Activated naive CD4-positive, alpha-beta T cell treated with anti-CD3 and anti-CD28 coated beads, Interleukin-2, amount 50 U/mL, for 72 hours (primary cell): ENCODE results near the gene OR14C36. TPM values are rescaled to one million over a fixed set of nuclear protein-coding genes. Genes with fewer than 3 reads are reported as not detected.
"Not testable (repeated sequence)": the region's sequence is repeated elsewhere in the genome, so short reads cannot be mapped to it uniquely, and the experiment has no call there.

Experiments used
- ATAC-seq, 2 donors: fragments of 150-1000 bp; cut with Tn5 transposase; 2 replicates each; pipeline ENCODE4 v1.10.0; 2021; ENCODE audit warnings: mild to moderate bottlenecking in 2 of 2, moderate library complexity in 2 of 2
- DNase-seq, 2 donors: peaks; one replicate each; pipeline ENCODE4 v3.0.0; 2021 to 2022; ENCODE audit warnings: low spot score in 2 of 2
- H3K27ac Mint-ChIP-seq, 2 donors: one replicate each; pipeline ENCODE4 v1.8.0; 2022; ENCODE audit warnings: mild to moderate bottlenecking in 2 of 2, mixed read lengths in 2 of 2
- H3K36me3 Mint-ChIP-seq, 2 donors: one replicate each; pipeline ENCODE4 v1.8.0; 2022; ENCODE audit warnings: mixed read lengths in 2 of 2
- H3K9me3 Mint-ChIP-seq, 2 donors: one replicate each; pipeline ENCODE4 v1.8.0; 2022; ENCODE audit warnings: mixed read lengths in 2 of 2
- total RNA-seq, 2 donors: library from RNA; stranded (reverse); gene quantifications; one replicate each; pipeline ENCODE4 v1.2.3, GENCODE V29; 2022

Gene OR14C36, protein sequence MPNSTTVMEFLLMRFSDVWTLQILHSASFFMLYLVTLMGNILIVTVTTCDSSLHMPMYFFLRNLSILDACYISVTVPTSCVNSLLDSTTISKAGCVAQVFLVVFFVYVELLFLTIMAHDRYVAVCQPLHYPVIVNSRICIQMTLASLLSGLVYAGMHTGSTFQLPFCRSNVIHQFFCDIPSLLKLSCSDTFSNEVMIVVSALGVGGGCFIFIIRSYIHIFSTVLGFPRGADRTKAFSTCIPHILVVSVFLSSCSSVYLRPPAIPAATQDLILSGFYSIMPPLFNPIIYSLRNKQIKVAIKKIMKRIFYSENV
- not detected for total RNA-seq

DNA sequence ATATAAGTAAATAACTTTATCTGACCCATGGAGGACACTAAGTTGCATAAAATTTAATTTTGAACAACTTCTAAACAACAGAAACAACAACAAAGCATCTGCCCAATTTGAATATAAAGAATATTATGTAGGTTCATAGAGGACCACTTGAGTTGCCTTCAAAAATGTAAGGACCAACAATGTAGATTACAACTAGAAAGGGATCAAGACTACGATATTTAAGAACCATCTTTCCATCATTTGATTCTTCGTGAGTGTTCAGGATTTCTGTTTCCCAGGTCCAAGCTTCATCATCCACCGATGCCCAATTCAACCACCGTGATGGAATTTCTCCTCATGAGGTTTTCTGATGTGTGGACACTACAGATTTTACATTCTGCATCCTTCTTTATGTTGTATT lies at the start of gene OR14C36:
TSS of gene OR14C36 (plus strand) at position 301 of the 400 bp plus-strand sequence. CDS start at position 301, 0 bp downstream.
- no peak for ATAC-seq

DNA sequence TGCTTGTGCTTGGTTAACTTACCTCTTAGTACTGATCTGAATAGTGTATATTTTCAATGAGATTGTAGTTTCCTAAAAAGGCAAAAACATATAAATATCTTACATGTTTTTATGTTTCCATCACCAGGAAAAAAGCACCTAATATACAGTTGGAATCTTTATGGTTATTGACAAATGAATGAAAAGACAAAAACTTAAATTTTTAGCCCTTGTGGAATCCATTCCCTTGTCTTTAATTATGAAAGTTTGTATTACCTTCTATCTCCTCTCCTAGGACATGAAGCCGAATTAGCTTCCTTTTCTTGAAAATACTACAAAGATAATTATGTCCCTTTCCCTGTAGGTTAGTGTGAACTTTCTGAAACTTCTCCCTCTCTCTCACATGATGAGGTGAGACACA lies 45.3 kb upstream of the OR14C36 start, which contains the start of gene OR2T12:
TSS of gene OR2T12 (minus strand) at position 101 of the 400 bp plus-strand sequence. CDS start 7,846 bp downstream, outside the sequence.
- peaks cover 0 to 6% of the 10 kb centered on the region in 2 donors for H3K36me3 Mint-ChIP-seq
- ATAC-seq, result no peak
- no peak within 1 kb of the TSS for H3K27ac Mint-ChIP-seq
- no peak for DNase-seq
- H3K9me3 Mint-ChIP-seq, result peaks cover 0 to 3% of the 10 kb centered on the region in 2 donors

More for the DNA sequence above, at the start of gene OR14C36:
- no peak within 1 kb of the TSS for H3K27ac Mint-ChIP-seq
- H3K36me3 Mint-ChIP-seq, result no peaks in the 10 kb centered on the region
- no peaks in the 10 kb centered on the region for H3K9me3 Mint-ChIP-seq
- DNase-seq, result no peak

DNA sequence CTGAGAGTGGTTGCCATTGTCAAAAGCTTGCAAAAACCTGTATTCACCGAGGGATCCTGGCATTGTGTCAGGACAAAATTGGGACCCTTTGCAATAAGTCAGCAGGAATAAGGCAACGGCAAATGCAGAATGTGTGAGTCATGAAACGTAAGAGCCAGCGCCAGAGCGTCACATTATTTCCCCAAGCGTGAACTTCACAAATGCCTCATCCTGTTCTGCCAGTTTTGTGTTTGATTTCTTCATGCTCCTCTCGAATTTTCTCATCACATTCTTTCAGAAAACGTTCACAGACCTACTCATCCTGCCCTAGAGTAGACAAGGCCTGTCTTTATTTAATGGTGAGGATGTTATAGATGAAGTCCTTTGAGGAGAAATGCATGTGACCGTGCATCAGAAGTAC lies 42.9 kb upstream of the OR14C36 start:
- H3K36me3 Mint-ChIP-seq, ATAC-seq, DNase-seq, H3K9me3 Mint-ChIP-seq, H3K27ac Mint-ChIP-seq: not testable (repeated sequence)

DNA sequence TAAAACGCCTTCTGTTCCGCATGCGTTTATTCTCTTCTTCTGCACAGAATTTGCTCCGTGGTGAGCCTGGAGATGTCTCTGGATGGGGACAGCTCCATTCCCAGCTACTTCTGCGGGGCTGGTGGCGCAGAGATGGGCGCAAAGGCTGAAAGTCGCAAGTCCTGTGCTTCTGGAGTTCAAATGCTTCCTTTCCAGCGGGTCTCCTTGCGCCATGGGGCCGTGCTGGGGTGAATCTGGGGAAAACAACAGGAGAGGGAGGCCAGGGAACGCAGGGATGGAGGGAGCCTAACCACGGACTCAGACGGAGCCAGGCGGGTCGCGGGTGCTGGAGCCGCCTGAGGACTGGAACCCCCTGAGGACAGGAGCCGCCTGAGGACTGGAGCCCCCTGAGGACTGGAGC lies 42.5 kb upstream of the OR14C36 start:
- H3K27ac Mint-ChIP-seq, result no peak overlapping the region

DNA sequence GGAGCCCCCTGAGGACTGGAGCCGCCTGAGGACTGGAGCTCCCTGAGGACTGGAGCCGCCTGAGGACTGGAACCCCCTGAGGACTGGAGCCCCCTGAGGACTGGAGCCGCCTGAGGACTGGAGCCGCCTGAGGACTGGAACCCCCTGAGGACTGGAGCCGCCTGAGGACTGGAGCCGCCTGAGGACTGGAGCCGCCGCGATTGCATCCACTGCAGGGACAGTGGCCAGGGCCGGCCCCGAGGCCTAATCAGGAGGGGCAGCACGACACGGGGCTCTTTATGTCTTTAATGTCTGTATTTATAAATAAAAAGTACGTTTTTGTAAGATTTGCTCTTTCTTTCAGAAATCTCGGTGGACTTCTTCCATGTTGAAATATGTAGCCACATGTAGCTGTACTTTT lies 41.8 kb upstream of the OR14C36 start:
- H3K36me3 Mint-ChIP-seq, DNase-seq, ATAC-seq, H3K9me3 Mint-ChIP-seq, H3K27ac Mint-ChIP-seq: not testable (repeated sequence)

More for the DNA sequence above, 42.5 kb upstream of the OR14C36 start:
- H3K9me3 Mint-ChIP-seq, result no peaks in the 10 kb centered on the region
- DNase-seq (no peak), ATAC-seq (no peak)
- no peaks in the 10 kb centered on the region for H3K36me3 Mint-ChIP-seq

DNA sequence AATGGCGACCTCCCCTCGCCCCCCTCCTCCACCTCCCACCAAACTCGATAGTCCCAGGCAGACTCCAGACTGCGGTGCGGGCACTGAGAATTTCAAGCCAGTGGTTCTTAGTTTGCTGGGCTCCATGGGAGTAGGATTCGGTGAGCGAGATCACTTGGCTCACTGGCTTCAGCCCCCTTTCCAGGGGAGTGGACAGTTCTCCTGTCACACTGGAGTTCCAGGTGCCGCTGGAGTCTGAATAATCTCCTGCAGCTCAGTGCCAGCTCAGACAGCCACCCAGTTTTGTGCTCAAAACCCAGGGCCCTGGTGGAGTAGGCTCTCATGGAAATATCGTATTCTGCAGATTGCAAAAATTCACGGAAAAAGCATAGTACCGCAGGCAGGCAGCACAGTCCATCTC lies 31.8 kb upstream of the OR14C36 start:
- DNase-seq, result no peak

DNA sequence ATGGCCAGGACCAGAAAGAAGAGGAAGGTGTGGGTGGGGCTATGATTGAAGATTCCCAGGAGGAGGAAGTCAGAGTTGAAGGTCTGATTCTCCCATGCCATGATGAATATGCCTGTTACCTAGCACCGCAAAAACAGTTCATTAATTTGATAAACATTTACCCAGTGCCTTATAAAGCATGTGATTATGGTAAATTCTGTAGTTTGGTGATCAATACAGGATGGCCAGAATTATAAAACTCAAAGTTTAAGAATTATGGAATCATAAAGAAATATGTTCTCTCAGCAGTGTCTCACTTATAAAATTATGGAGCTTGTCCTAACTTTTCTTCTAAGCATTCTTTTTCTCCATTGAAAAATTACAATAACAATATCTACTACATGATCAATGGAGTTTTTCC lies 24.1 kb upstream of the OR14C36 start, which contains the start of gene OR2M7:
TSS of gene OR2M7 (minus strand) at position 101 of the 400 bp plus-strand sequence. CDS start at position 101, 0 bp downstream.
- ATAC-seq (no peak), DNase-seq (no peak)
- H3K36me3 Mint-ChIP-seq, result no peaks in the 10 kb centered on the region
- peaks cover 0 to 18% of the 10 kb centered on the region in 2 donors for H3K9me3 Mint-ChIP-seq
- H3K27ac Mint-ChIP-seq, result no peak within 1 kb of the TSS

More for the DNA sequence above, 31.8 kb upstream of the OR14C36 start:
- Mint-ChIP-seq H3K27ac (no peak overlapping the region), H3K9me3 (peaks cover 17 to 28% of the 10 kb centered on the region in 2 donors), H3K36me3 (peaks cover 10 to 18% of the 10 kb centered on the region in 2 donors)
- ATAC-seq, result no peak

DNA sequence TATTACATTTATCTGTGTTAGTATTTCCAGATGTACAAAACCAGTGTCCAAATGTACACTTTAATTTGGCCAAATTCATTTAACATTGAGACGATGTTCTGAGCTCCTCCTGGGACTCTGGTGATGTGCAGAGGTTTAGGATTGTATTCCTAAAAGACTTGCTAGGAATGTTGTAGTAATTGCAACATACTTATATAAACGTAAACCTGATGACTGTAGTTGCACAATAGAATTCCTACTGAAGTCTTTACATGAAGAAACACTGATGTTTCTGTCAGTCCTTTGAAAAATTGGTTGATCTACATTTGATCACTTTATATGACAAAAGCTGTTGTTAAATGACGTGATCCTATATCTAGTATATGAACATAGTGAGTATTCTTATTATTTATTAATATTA lies 5.1 kb upstream of the OR14C36 start:
- Mint-ChIP-seq H3K27ac (no peak overlapping the region), H3K9me3 (no peaks in the 10 kb centered on the region), H3K36me3 (no peaks in the 10 kb centered on the region)
- ATAC-seq (no peak), DNase-seq (no peak)

DNA sequence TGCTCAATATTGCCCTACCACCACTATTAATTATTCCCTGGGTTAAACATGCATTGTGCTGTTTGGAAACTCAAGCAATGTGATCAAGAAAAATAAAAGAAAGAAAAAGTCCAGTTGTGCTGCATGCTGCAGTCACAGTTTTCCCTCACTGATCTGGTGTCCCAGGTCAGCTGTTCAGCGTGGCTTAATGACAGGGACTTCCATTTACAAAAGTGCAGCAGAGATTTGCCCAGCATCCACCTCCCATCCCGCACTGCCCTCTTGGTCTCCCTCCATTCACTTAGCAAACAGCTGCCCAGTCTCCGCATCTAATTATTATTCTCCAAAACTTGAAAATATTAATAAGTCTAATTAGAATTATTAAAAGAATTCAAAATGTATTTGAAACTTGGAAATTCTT lies 10.8 kb downstream of the OR14C36 start:
- DNase-seq (no peak), ATAC-seq (no peak)
- Mint-ChIP-seq H3K36me3 (no peaks in the 10 kb centered on the region), H3K27ac (no peak overlapping the region), H3K9me3 (no peaks in the 10 kb centered on the region)

DNA sequence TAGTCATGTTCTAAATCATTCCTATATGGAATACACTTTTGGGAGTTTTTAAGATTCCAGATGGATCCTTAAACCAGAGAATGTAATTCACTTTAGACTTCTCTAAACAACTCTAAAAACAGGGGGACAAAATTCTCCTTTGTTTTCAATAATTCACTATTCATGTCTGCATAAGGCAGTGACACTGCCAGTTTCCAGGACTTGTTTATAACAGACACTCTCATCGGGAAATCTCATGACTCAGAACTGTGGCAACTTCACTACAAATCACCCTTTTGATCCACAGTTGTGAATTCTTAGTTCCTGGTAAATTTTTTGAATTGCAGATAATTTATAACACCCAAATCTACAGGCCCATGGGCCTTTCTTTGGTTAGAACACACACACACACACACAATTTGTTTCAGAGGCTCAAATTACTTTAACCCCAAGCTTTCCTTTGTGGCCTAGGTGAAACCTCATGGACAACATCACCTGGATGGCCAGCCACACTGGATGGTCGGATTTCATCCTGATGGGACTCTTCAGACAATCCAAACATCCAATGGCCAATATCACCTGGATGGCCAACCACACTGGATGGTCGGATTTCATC lies 12.6 kb downstream of the OR14C36 start, which contains the start of gene OR2T4:
TSS of gene OR2T4 (plus strand) at position 545 of the 595 bp plus-strand sequence. CDS start at position 545, 0 bp downstream.
- Mint-ChIP-seq H3K36me3 (no peaks in the 10 kb centered on the region), H3K27ac (peak within 1 kb of the TSS in 1 of 2 donors; percentile 40), H3K9me3 (no peaks in the 10 kb centered on the region)
- ATAC-seq (no peak), DNase-seq (no peak)

DNA sequence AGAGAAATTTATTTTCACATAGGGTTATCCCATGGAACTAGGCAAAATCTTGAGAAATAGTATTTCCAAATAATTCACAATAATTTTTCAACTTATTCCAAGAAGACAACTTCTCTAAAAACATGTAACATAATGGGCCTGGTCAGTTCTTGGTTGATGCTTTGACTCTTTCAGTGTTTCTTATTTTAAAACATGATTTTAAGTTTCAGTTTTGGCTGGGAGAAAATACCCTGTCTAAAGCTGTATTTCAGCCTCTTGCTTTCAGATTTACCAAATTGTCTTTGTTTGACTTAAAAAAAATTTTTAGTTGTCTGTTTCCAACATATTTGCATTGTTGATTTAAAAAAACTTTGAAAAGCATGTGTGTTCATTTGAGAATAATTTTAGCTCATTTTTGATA lies 18.0 kb downstream of the OR14C36 start:
- DNase-seq (no peak), ATAC-seq (no peak)
- Mint-ChIP-seq H3K27ac (no peak overlapping the region), H3K36me3 (no peaks in the 10 kb centered on the region), H3K9me3 (no peaks in the 10 kb centered on the region)

DNA sequence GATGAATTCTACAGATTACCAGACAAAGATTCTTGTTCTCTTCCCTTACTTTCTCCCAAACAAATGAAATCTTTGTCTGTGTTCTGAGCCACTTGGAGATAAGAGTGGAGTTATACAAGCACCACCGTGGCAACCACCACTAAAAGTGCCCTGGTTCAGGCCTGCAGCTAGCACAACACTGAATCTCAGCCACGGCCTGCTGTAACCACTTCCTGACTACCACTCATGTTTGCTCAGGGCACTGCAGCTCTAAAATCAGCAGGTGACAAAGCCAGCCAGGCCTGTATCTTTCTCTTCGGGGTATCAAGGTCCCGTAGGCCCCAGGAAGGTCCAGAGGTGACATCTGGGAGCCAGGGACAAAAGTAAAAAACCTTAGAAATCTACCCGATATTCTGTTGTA lies 23.8 kb downstream of the OR14C36 start:
- Mint-ChIP-seq H3K9me3 (no peaks in the 10 kb centered on the region), H3K27ac (no peak overlapping the region), H3K36me3 (no peaks in the 10 kb centered on the region)
- DNase-seq (no peak), ATAC-seq (no peak)

DNA sequence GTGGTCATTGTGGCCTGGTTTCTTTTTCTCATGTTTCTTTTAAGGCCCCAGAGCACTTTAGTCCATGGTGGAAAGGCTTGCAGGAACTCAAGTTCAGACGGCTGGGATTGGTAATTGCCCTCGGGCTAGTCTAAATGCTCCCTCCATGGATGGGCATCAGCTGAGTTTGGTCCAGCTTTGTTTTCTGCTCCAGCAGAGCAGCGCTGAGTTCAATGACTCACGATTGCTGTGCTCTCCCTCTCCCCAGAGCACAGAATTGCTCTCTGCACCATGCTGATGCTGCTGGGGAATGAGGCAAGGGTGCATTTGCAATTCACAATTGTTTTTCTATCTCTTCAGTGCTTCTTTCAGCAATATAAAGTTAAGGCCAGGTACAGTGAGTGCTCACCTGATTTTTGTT lies 25.2 kb downstream of the OR14C36 start:
- ATAC-seq (no peak), DNase-seq (no peak)
- Mint-ChIP-seq H3K9me3 (no peaks in the 10 kb centered on the region), H3K36me3 (no peaks in the 10 kb centered on the region), H3K27ac (no peak overlapping the region)

DNA sequence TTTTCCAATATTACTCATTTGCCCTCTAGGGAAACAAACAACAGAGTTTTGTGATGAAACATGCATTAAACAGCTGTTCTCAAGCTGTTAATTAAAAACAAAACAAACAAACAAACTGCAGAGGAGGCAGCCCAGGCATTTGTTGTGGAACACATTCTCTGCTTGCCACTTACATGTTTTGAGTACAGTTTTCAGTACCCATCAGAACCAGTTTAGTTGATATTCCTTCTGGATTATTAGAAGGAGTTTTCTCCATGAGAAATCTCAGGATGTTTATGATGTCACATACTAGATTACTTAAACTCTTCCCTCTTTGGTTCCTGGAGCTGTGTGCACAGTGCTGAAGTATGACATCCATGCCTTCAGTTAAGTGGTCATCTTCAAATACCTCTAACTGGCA lies 26.9 kb downstream of the OR14C36 start, which contains the start of gene OR2T6:
TSS of gene OR2T6 (plus strand) at position 301 of the 400 bp plus-strand sequence. CDS start 11,863 bp downstream, outside the sequence.
- Mint-ChIP-seq H3K36me3 (no peaks in the 10 kb centered on the region), H3K27ac (no peak within 1 kb of the TSS), H3K9me3 (no peaks in the 10 kb centered on the region)
- ATAC-seq (no peak), DNase-seq (no peak)

DNA sequence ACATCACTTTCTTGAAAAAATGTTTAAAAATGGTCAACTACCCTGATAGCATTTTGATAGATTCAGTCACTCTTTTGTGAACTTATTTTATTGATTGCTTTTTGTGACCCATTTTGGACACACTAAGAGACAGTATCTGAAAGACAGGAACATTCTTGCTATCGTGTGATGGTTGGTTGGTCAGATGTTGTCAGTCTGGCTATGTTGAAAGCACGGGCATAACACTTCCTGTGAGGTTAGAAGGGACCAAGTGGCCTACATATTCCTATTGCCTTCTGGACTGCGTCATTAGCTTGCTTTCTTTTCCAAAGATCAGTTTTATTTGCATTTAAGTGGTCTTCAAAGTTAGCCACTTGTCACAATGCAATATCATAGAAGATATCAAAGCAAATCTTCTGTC lies 28.3 kb downstream of the OR14C36 start:
- Mint-ChIP-seq H3K9me3 (no peaks in the 10 kb centered on the region), H3K36me3 (no peaks in the 10 kb centered on the region), H3K27ac (no peak overlapping the region)
- DNase-seq (no peak), ATAC-seq (no peak)

DNA sequence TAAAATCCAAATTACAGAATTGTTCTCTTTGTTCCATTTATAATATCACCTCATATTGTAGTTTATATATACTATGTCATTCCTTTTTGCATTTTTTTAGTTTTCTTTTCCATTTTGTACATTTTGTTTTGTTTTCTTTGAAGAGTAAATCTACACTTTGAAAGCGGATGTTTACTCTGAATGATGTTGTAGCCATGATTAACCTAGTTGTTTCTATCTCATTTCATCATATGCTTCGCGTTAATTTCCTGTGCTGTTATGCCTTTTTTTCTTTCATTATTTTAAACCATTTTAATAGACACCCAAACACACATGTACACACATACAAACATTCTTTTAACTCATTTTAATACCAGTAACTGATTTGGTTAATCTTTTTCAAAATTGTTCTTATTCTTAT lies 32.3 kb downstream of the OR14C36 start:
- no peaks in the 10 kb centered on the region for H3K9me3 Mint-ChIP-seq
- no peak for ATAC-seq
- DNase-seq, result no peak
- H3K27ac Mint-ChIP-seq, result no peak overlapping the region
- H3K36me3 Mint-ChIP-seq, result no peaks in the 10 kb centered on the region

DNA sequence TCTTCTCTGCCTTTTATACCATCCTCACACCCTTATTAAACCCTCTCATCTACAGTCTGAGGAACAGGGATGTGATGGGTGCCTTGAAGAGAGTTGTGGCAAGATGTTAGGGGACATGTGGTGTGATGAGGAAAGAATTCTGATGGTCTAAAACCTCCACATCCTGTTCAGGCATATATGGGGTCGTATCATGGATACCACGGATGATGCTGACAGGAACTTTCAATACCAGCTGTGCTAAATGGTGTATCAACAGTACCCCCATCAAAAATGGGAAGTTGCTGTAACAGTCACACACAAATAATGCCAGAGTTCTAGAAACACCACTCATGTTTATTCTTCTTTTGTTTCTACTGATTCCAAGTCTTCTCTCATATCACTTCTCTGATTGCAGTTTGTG lies 39.9 kb downstream of the OR14C36 start:
- ATAC-seq (no peak), DNase-seq (no peak)
- H3K36me3 Mint-ChIP-seq, result no peaks in the 10 kb centered on the region
- no peak overlapping the region for H3K27ac Mint-ChIP-seq
- H3K9me3 Mint-ChIP-seq, result peaks cover 0 to 6% of the 10 kb centered on the region in 2 donors
